ENCODE results near the gene SPINT2. TPM values are rescaled to one million over a fixed set of nuclear protein-coding genes. Genes with fewer than 3 reads are reported as not detected.

SPINT2 gene
- total RNA-seq, 1 experiment from 2014 or later: not detected

DNA sequence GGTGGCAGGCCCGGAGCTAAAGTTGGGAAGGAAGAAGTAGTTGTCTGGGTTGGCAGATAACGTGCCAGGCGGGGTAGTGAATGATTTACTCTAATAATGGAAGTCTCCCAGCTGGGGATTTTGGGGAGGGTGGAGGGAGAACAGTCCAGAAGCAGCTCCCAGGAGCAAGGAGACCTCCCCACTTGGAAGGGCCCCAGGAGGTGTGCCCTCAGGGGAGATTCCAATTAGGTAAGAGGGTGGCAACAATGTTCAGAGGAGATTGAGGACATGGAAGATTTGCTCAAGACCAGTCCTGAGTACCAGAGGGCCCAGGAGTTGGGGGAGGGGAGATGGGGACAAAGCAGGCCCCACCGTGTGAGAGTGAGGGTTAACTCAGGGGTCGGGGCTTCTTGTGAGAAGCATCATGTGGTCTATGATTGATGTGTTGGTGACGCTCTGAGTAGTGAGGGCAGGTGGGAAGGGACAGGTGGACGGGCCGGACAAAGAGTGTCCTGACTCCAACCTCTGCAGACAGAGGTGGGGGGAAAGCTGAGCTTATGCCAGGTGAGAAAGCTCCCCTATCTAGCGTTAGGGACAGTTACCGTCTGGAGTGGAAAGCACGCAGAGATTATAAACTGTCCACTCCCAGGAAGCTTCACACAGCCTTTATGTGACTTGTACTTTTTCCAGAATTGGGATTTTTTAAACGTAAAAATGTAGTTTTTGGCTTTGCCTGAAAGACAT is 3.5 kb downstream of the SPINT2 start:
- Histone ChIP-seq H3K4me3 (no peak overlapping the region), H3K27ac (no peak overlapping the region), H3K36me3 (no peaks in the 10 kb centered on the region), H3K4me1 (replicated peaks) (peaks cover 25% of the 10 kb centered on the region), H3K27me3 (replicated peaks) (no peaks in the 10 kb centered on the region), H3K9me3 (replicated peaks) (no peaks in the 10 kb centered on the region)
- no peak for DNase-seq (ENCODE audit: low read depth in 1 of 2, low spot score in 2 of 2)

DNA sequence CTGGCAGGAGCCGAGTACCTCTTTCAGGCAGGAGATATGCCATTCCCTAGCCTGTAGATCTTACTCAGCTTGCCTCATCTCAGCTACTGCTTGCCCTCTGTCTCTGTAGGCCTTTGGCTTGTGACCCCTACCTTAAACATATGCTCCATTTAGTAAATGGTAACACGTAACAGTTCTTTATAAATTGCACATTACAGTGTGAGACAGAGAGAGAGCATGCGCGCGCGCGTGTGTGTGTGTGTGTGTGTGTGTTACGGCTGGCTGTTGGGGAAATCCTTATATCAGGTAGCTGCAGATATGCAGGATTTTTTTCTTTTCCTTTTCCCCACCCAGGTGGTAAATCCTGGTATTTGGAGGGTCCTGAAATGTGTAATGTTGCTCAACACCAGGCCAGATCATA is 4.2 kb downstream of the SPINT2 start:
- peaks cover 25% of the 10 kb centered on the region for H3K4me1 ChIP-seq (replicated peaks)
- H3K36me3 ChIP-seq: no peaks in the 10 kb centered on the region
- no peak overlapping the region for H3K4me3 ChIP-seq
- no peaks in the 10 kb centered on the region for H3K9me3 ChIP-seq (replicated peaks)
- DNase-seq (ENCODE audit: low read depth in 1 of 2, low spot score in 2 of 2): no peak
- H3K27me3 ChIP-seq (replicated peaks): no peaks in the 10 kb centered on the region
- no peak overlapping the region for H3K27ac ChIP-seq

DNA sequence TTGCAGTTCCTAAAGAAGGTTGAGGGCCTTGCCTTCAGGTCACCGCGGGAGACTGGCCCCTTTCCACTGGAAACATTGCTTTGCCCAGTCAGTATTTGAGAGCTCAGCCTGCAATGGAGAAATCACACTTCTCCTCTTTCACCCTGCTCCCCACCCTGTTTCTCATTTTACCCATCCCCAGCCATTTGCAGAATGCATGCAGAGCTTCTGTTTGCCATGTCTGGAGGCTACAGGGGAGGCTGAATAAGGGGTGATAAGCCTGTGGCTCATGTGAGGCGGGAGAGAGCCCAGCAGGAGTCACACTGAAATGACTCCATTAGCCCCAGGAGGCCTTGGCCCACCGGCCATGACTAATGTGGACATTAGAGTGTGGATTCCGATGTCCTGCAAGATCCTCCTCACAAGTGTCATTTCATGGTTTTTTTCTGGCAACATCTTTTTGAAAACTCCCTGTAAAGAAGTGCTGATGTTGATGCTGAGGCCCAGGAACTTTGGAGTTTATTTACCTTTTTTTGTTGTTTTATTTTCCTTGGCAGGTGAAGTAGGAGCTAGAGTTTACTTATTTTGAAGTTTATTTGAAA is 6.3 kb downstream of the SPINT2 start:
- Histone ChIP-seq H3K4me1 (replicated peaks) (peaks cover 15% of the 10 kb centered on the region), H3K36me3 (no peaks in the 10 kb centered on the region), H3K4me3 (no peak overlapping the region), H3K27ac (no peak overlapping the region), H3K27me3 (replicated peaks) (no peaks in the 10 kb centered on the region), H3K9me3 (replicated peaks) (no peaks in the 10 kb centered on the region)
- no peak for DNase-seq (ENCODE audit: low read depth in 1 of 2, low spot score in 2 of 2)

DNA sequence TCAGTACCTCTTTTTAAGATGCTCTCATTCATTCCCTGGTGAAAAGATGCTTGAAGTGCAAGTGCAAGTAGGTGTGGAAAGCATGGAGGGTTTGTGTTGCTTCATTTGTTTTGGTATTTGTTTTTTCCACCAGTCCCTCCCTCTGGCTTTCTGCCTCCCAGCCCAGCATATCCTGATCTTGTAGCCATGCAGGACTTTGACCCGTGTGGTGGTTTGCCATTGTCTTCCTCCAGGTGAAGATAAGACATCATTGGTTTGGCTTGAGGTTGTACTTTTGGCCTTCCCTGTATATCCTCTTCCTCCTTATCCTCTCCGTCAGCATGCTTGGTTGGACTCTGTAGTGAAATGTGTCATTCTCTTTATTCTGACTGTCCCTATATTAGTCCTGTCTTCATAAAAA is 9.1 kb downstream of the SPINT2 start:
- no peak overlapping the region for H3K27ac ChIP-seq
- DNase-seq (ENCODE audit: low read depth in 1 of 2, low spot score in 2 of 2): no peak
- H3K27me3 ChIP-seq (replicated peaks): no peaks in the 10 kb centered on the region

DNA sequence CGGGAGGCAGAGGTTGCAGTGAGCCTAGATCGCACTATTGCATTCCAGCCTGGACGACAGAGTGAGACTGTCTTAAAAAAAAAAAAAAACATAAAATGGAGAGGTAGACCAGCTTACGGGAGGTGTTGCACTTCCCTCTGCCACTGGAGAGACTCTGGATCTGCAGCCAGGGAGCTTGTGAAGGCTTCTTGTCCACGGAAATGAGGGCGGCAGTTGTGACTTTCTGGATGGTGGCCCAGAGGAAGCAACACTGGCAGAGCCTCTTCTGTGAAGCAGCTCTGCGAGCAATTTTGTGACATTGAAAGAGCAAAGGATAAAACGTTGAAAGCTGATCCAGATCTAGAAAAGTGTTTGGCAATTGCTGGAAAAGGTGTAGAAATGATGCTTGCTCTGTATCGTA is 10.4 kb downstream of the SPINT2 start:
- Histone ChIP-seq H3K9me3 (replicated peaks) (no peaks in the 10 kb centered on the region), H3K36me3 (no peaks in the 10 kb centered on the region), H3K4me1 (replicated peaks) (peaks cover 22% of the 10 kb centered on the region), H3K4me3 (no peak overlapping the region), H3K27me3 (replicated peaks) (no peaks in the 10 kb centered on the region), H3K27ac (no peak overlapping the region)
- DNase-seq (ENCODE audit: low read depth in 1 of 2, low spot score in 2 of 2): no peak

More for the DNA sequence above, 9.1 kb downstream of the SPINT2 start:
- no peaks in the 10 kb centered on the region for H3K36me3 ChIP-seq
- H3K4me1 ChIP-seq (replicated peaks): peaks cover 18% of the 10 kb centered on the region
- no peaks in the 10 kb centered on the region for H3K9me3 ChIP-seq (replicated peaks)
- H3K4me3 ChIP-seq: no peak overlapping the region

DNA sequence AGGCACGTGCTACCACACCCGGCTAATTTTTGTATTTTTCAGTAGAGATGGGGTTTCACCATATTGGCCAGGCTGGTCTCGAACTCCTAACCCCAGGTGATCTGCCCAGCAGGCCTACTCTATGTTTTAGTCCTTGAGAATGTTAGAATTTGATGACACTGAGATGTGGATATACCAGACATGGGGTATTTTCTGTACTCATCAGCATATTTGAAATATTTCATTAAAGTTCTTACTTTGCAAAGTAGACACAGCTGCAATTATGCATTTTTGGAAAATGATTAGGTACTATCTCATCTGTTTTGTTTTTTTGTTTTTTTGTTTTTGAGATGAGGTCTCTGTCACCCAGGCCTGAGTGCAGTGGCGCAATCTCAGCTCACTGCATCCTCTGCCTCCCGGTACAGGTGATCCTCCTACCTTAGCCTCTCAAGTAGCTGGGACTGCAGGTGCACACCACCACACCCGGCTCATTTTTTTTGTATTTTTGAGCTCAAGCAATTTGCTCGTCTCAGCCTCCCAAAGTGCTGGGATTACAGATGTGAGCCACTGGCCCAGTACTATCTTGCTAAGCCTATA is 12.7 kb downstream of the SPINT2 start:
- Histone ChIP-seq H3K4me1 (replicated peaks) (peaks cover 15% of the 10 kb centered on the region), H3K36me3 (no peaks in the 10 kb centered on the region), H3K27me3 (replicated peaks) (no peaks in the 10 kb centered on the region), H3K27ac (no peak overlapping the region), H3K4me3 (no peak overlapping the region), H3K9me3 (replicated peaks) (no peaks in the 10 kb centered on the region)
- no peak for DNase-seq (ENCODE audit: low read depth in 1 of 2, low spot score in 2 of 2)

DNA sequence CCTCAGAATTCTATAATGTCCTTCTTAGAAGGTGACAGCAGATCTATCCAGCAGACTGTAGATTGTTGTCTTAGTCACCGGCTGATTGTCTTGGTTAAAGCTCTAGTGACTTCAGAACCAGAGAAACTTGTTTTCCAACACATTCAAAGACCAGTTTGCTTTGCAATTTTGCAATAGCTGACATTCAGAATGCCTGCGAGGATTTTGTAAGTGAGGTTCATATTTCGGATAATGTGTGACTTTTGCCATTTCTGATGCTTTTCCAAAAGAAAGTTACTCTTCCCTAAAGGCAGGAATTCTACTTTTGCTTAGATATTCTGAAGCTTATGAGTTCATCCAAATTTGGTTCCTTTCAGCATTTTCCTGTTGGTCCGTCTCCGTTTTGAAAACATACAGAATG is 13.2 kb downstream of the SPINT2 start:
- Histone ChIP-seq H3K27me3 (replicated peaks) (no peaks in the 10 kb centered on the region), H3K27ac (no peak overlapping the region), H3K4me1 (replicated peaks) (peaks cover 15% of the 10 kb centered on the region), H3K4me3 (no peak overlapping the region), H3K36me3 (no peaks in the 10 kb centered on the region), H3K9me3 (replicated peaks) (no peaks in the 10 kb centered on the region)
- DNase-seq (ENCODE audit: low read depth in 1 of 2, low spot score in 2 of 2): no peak

DNA sequence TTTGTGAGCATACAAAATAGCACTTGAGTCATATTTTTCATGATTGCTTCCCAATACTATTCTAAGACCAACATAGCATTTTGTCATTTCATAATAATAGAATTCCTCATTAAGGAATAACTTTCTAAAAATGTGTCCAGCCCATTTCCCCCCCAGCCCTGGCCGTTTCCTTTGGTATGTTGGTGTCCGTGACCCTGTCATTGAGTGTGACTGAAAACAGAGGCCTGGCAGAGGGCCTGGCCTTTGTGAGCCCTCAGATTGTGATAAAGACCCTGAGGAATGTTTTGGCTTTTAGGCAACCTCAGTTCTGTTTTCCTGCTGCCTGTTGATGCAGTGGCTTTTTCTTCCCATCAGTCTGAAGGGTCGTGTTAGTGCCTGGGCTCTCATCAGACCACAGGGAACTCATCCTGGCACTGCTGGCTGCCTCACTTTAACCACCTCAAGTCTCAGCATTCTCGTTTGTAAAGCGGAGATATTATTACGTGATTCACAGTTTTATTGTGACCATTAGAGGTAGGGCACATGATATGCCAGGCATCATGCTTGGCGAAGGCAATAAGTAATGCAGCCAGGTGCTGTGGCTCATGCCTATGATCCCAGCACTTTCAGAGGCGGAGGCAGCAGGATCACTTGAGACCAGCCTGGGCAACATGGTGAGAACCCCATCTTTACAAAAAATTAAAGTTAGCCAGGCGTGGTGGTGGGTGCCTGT is 13.8 kb downstream of the SPINT2 start:
- no peak overlapping the region for H3K27ac ChIP-seq
- H3K36me3 ChIP-seq: no peaks in the 10 kb centered on the region
- no peak for DNase-seq (ENCODE audit: low read depth in 1 of 2, low spot score in 2 of 2)
- peaks cover 15% of the 10 kb centered on the region for H3K4me1 ChIP-seq (replicated peaks)
- H3K9me3 ChIP-seq (replicated peaks): no peaks in the 10 kb centered on the region
- no peak overlapping the region for H3K4me3 ChIP-seq
- H3K27me3 ChIP-seq (replicated peaks): no peaks in the 10 kb centered on the region

DNA sequence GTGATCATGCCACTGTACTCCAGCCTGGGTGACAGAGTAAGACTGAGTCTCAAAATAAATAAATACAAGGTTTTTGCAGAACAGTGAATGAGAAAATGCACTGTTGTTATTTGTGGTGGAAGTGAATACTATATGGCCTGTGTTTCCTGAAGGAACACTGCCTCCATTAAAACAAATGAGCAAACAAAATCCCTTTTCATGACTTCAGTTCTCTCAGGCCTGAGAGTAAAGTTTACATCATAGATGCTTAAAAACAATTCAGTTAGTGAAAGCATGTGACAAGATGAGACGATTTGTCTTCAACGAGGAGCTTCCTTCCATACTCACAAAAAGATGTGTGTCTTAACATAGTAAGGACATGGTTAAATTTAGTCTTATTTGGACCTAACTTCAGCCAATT is 14.4 kb downstream of the SPINT2 start:
- no peak overlapping the region for H3K4me3 ChIP-seq
- peaks cover 15% of the 10 kb centered on the region for H3K4me1 ChIP-seq (replicated peaks)
- no peaks in the 10 kb centered on the region for H3K9me3 ChIP-seq (replicated peaks)
- no peak overlapping the region for H3K27ac ChIP-seq
- H3K36me3 ChIP-seq: no peaks in the 10 kb centered on the region
- DNase-seq (ENCODE audit: low read depth in 1 of 2, low spot score in 2 of 2): no peak
- H3K27me3 ChIP-seq (replicated peaks): no peaks in the 10 kb centered on the region

DNA sequence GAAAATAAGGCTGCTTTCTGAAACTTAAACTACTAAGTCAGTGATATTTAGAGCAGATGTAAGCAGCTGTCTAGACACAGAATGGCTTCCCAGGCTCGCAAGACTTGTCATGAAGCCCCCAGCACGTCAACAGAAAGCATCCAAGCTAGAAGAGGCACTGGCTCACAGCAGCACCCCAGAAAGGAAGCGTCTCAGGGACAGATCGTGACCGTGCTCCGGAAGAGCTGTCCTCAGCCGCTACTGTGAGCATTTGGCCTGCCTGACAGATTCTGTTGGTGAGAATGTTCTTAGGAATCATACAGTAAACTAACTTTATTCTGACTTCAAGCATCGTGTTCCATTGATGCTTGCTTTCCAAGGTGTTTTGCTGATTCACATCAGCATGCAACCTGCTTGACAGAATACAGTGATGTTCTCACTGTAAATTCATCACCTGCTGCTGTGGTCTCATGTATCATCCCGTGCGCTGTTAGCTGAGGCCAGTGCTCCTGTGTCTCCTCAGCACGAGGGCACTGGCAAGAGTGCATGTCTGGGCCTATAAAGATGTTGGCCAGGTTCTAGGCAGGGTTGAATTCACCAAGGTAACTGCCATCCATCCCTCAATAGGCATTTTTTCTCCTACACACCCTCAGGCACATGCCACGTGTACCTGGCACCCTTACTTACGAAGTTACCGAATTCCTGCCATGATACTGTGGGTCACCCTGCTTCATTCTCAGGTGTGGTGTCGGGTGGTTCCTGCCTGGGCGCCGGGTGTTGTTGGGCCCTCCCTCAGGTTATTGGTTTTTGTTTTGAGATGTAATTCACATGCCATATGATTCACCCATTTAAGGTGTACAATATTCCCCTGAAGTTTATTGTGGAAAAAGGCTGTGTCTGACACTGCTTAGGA is 15.9 kb downstream of the SPINT2 start:
- Histone ChIP-seq H3K9me3 (replicated peaks) (no peaks in the 10 kb centered on the region), H3K36me3 (no peaks in the 10 kb centered on the region), H3K27me3 (replicated peaks) (no peaks in the 10 kb centered on the region), H3K27ac (no peak overlapping the region), H3K4me1 (replicated peaks) (peaks cover 17% of the 10 kb centered on the region), H3K4me3 (no peak overlapping the region)
- DNase-seq (ENCODE audit: low read depth in 1 of 2, low spot score in 2 of 2): no peak

DNA sequence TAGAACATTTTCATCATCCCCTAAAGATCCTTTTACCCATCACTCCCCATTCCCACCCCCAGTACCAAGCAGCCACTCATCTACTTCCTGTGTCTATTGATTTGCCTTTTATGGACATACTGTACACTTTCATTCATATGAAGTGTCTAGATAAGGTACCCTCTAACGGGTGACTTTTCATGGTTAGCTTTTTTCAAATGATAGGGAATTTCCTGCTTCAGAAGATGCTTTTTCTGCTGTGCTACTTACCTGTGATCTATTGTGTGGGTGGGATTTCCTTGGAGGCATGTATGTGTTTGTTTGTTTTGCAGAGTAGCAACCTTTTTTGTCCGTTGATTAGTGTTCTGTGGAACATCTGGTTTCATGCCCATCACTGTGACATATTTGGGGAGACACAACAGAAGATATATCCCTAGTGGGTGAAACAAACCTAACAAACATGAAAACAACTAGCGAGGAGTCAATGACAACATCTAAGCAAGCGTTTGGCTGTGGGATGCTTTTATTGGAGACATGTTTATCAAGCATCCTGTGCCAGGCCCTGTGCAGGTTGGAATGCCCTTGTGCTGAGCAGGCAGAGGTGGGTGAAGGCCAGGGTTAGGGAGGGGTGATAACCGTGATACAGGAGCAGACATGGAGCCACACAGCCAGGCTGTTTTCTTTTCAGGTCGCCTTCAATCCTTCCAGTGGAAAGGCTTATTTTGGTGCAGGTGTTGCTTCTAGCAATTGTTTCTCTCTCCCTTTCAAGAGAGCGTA is 17.6 kb downstream of the SPINT2 start:
- no peaks in the 10 kb centered on the region for H3K36me3 ChIP-seq
- H3K4me1 ChIP-seq (replicated peaks): peaks cover 26% of the 10 kb centered on the region

DNA sequence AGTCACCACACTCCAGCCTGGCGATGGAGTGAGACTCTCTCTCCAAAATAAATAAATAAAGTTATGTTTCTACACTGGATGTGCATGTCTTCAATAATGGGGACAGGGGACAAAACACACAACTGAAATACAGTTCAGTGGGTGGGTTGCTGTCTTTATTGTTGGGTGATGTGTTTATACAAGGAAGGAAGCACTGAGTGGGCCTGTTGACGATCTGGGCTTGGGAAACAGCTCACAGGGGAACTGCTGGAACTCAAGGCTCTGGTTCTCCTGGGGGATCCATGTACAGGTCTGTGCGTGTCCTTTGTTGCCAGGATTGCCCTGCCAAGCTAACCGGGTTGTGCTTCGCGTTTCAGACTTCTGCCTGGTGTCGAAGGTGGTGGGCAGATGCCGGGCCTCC is 18.9 kb downstream of the SPINT2 start:
- no peaks in the 10 kb centered on the region for H3K27me3 ChIP-seq (replicated peaks)
- no peak for DNase-seq (ENCODE audit: low read depth in 1 of 2, low spot score in 2 of 2)
- H3K9me3 ChIP-seq (replicated peaks): no peaks in the 10 kb centered on the region
- no peak overlapping the region for H3K27ac ChIP-seq
- H3K36me3 ChIP-seq: no peaks in the 10 kb centered on the region
- peaks cover 20% of the 10 kb centered on the region for H3K4me1 ChIP-seq (replicated peaks)
- no peak overlapping the region for H3K4me3 ChIP-seq

More for the DNA sequence above, 17.6 kb downstream of the SPINT2 start:
- H3K27me3 ChIP-seq (replicated peaks): no peaks in the 10 kb centered on the region
- H3K4me3 ChIP-seq: no peak overlapping the region
- no peak overlapping the region for H3K27ac ChIP-seq
- H3K9me3 ChIP-seq (replicated peaks): no peaks in the 10 kb centered on the region
- no peak for DNase-seq (ENCODE audit: low read depth in 1 of 2, low spot score in 2 of 2)

DNA sequence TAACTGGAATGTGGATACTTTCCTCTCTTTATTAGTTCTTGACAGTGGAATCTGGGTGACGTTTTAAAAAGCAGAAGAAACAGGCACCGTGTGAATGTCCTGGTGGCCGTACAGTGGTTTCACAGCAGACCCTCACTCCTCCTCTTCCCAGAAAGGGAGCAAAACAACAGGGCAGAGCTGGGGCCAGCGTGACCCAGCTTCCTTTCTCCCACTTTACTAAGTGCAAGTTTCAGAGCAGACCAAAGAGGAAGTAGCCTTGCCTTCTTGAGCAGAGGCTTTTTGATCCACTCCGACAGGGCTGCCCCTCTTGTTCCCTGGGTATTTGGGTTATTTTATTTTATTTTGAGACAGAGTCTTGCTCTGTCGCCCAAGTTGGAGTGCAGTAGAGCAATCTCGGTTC is 20.0 kb downstream of the SPINT2 start:
- H3K36me3 ChIP-seq: no peaks in the 10 kb centered on the region
- DNase-seq (ENCODE audit: low read depth in 1 of 2, low spot score in 2 of 2): no peak
- H3K27ac ChIP-seq: no peak overlapping the region
- no peaks in the 10 kb centered on the region for H3K27me3 ChIP-seq (replicated peaks)
- H3K9me3 ChIP-seq (replicated peaks): no peaks in the 10 kb centered on the region
- no peak overlapping the region for H3K4me3 ChIP-seq
- H3K4me1 ChIP-seq (replicated peaks): peaks cover 14% of the 10 kb centered on the region
